ENCODE data around the gene FNIP2. TPM values are rescaled to one million over a fixed set of nuclear protein-coding genes. Genes with fewer than 3 reads are reported as not detected.

FNIP2 gene
- total and polyA plus RNA-seq, 9 of the 15 experiments (the other 6 are each of a cell fraction or from before 2014, with no cell fraction given): 1.7 to 15.5 (median 8.3) TPM

- ChIA-PET POLR2A (interaction anchor here (0.8 to 1.1 kb wide), 3 partner anchors 10 to 33 kb away, joined by 3 to 4 read pairs (median 4); partner anchors contain the start of gene FNIP2), CTCF (ENCODE audit: low intra/inter-chr PET ratio) (no interaction called here)
- BruUV-seq (replicated peaks): no TSS peak
- TF ChIP-seq MED1 (CRISPR knock-in tag; IDR thresholded peaks at IDR 0.05; ENCODE audit: borderline replicate concordance) (no peak), TBP (optimal IDR thresholded peaks at IDR 0.05; ENCODE audit: low read depth, low read length) (no peak), MTA2 (IDR thresholded peaks at IDR 0.05; ENCODE audit: low read depth) (no peak), TAF7 (tag; IDR thresholded peaks at IDR 0.05) (no peak), ZNF239 (CRISPR knock-in tag; IDR thresholded peaks at IDR 0.05) (no peak)
- TF ChIP-seq, protein P1, sequence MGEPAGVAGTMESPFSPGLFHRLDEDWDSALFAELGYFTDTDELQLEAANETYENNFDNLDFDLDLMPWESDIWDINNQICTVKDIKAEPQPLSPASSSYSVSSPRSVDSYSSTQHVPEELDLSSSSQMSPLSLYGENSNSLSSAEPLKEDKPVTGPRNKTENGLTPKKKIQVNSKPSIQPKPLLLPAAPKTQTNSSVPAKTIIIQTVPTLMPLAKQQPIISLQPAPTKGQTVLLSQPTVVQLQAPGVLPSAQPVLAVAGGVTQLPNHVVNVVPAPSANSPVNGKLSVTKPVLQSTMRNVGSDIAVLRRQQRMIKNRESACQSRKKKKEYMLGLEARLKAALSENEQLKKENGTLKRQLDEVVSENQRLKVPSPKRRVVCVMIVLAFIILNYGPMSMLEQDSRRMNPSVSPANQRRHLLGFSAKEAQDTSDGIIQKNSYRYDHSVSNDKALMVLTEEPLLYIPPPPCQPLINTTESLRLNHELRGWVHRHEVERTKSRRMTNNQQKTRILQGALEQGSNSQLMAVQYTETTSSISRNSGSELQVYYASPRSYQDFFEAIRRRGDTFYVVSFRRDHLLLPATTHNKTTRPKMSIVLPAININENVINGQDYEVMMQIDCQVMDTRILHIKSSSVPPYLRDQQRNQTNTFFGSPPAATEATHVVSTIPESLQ (CRISPR knock-in tag; IDR thresholded peaks at IDR 0.05): no peak
- in situ Hi-C loops (cut with MboI): no loop called here
- no peak overlapping the region for H3K4me2 ChIP-seq (ENCODE audit: insufficient read depth, low read length)
- H3K4me3 ChIP-seq: no peak overlapping the region
- peaks cover 5% of the 10 kb centered on the region; the same call in 1 of the 2 replicates for H4K20me1 ChIP-seq (replicated peaks; ENCODE audit: control insufficient read depth, insufficient read depth, low read length)
- no peak overlapping the region for H3K9ac ChIP-seq (ENCODE audit: insufficient read depth in 1 of 2, low read depth in 2 of 2, low read length in 2 of 2)
- H3K9me1 ChIP-seq (ENCODE audit: control insufficient read depth, insufficient read depth, low read length): no peaks in the 10 kb centered on the region
- H3K79me2 ChIP-seq (ENCODE audit: control insufficient read depth, insufficient read depth, low read length): peaks cover 46% of the 10 kb centered on the region
- no peak overlapping the region for H3K27ac ChIP-seq (ENCODE audit: extremely low read depth, low read depth, low read length)
- WGBS (ENCODE audit: insufficient coverage, low coverage, missing lambda C conversion rate): 58% methylated on average over 4 of the region's 4 CpGs
- no peaks in the 10 kb centered on the region for H3K36me3 ChIP-seq (ENCODE audit: control insufficient read depth, insufficient read depth, low read length)
- H3K9me3 ChIP-seq (replicated peaks; ENCODE audit: control insufficient read depth, insufficient read depth, low read depth, low read length): no peaks in the 10 kb centered on the region
- ATAC-seq (no peak), DNase-seq (ENCODE audit: extremely low read depth in 1 of 4, low spot score in 3 of 4) (no peak), FAIRE-seq (no peak)
- intact Hi-C loops (cut with micrococcal nuclease): loop anchor here (10.0 kb wide), 1 partner anchor 46 kb away; no protein-coding TSS in a partner anchor
- H2AFZ ChIP-seq (ENCODE audit: low read depth, low read length): no peak overlapping the region
- H3K4me1 ChIP-seq (replicated peaks in 1 of 2; ENCODE audit: control insufficient read depth in 2 of 2, insufficient read depth in 2 of 2, low read length in 2 of 2): peaks cover 6 to 30% of the 10 kb centered on the region in 2 experiments
- H3K27me3 ChIP-seq (ENCODE audit: control insufficient read depth in 2 of 2, insufficient read depth in 2 of 2, low read length in 2 of 2): no peaks in the 10 kb centered on the region
These were observed 9.9 kb downstream of the FNIP2 start for GRCh38 chr4:158778712-158779111.

Data from K562 (cell line).